ENCODE results near the gene DYNC1I1.

- TF ChIP-seq CTCF (conservative IDR thresholded peaks at IDR 0.05; ENCODE audit: low read depth in 2 of 2) = no peak
- TF ChIP-seq REST (IDR thresholded peaks at IDR 0.05; ENCODE audit: unreplicated experiment) = no peak
- TF ChIP-seq EZH2 (IDR thresholded peaks at IDR 0.05; ENCODE audit: low read depth, unreplicated experiment) = no peak
- TF ChIP-seq ZNF331 (CRISPR knock-in tag; IDR thresholded peaks at IDR 0.05; ENCODE audit: low read depth) = no peak
- no peak for TF ChIP-seq POLR2AphosphoS5 (IDR thresholded peaks at IDR 0.05; ENCODE audit: low read depth)
Observed at GRCh38 chr7:96052860-96053470, 280.6 kb downstream of the DYNC1I1 start.

Measured in GM23338 (cell line).